K562 (cell line): ENCODE results near the gene MIEF1. TPM values are rescaled to one million over a fixed set of nuclear protein-coding genes. Genes with fewer than 3 reads are reported as not detected.
A peak's percentile ranks its signal among the peaks of the same experiment; 100 is the strongest.

Experiments used
- ILF3 ChIP-seq: fragments of 450-650 bp; IDR thresholded peaks from 2 replicates; pipeline ENCODE4 v1.6.1; 2018; ENCODE audit warnings: antibody characterized with exemption, mild to moderate bottlenecking, moderate library complexity, borderline replicate concordance
- RNF2 ChIP-seq: sonication (generic); IDR thresholded peaks from 2 replicates; pipeline ENCODE4 v1.6.1; 2016
- polyA plus RNA-seq, 8 experiments: library from polyadenylated mRNA; depleted of rRNA in 4 of 8; stranded (reverse) in 5 of 8; unstranded in 3 of 8; fragments of >200 nt; fragmentation: Nextera tagmentation in 2 of 8; fragmentation: Illumina TruSeq in 1 of 8; extraction: Ambion mirVana in 2 of 8; extraction: Trizol in 1 of 8; gene quantifications; 2 replicates each; pipeline versions ENCODE4 v1.2.1 to v1.2.3, GENCODE V29; 2011 to 2014; ENCODE audit warnings: inconsistent platforms in 1 of 8, missing spikeins in 1 of 8
- total RNA-seq, 7 experiments: library from RNA; depleted of rRNA in 6 of 7; stranded (reverse); fragments of >200 nt in 6 of 7; fragmentation: Illumina TruSeq in 2 of 7; extraction: Trizol in 2 of 7; gene quantifications; 2 replicates each; pipeline versions ENCODE4 v1.2.1 to v1.2.3, GENCODE V29; 2011 to 2021; ENCODE audit warnings: low replicate concordance in 1 of 7
- TF ChIP-seq, protein P1 (sequence below): sonication (generic); formaldehyde crosslinking; IDR thresholded peaks from 2 replicates; pipeline ENCODE4 v1.8.1; 2023; ENCODE audit warnings: mild to moderate bottlenecking, missing genetic modification reagents
- TF ChIP-seq, protein P2 (sequence below): fragments of 250-450 bp; sonication (Bioruptor Pico); IDR thresholded peaks from 2 replicates; pipeline ENCODE4 v1.9.0; 2021; ENCODE audit warnings: mild to moderate bottlenecking, inconsistent platforms

MIEF1 gene
- total and polyA plus RNA-seq, 9 of the 15 experiments (the other 6 are each of a cell fraction or from before 2014, with no cell fraction given) = 10.9 to 51.8 (median 25.5) TPM

DNA sequence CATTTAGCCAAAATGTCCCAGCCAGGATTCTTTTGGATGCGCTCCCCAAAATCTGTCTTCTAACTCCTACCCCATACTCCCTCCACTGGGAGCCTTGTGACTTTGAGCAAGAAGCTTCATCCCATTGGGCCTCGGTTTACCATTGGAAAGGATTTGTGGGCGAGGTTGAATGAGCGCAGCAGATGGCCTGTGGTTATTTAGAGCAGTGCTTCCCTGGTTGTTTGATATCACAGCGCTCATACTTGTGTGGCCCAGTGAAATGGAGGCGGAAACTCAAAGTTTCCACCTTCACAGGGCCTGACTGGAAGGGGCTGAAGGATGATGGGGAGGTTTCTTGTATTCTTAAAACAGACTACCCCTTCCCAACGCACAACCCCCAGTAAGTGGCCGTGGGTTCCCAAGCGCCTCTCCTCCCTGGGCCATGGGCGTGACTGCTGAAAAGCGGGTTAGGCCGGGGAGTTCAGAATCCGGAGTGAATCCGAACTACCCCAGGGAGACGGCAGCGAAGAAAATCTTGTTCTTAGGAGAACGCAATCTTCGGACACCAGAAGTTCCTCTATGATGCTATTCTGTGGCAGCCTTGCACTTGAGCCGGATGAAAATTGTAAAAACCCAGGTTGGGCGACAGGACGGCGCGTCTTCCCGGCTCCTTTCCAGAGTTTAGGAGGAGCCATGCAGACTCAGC, 17.0 kb downstream of the MIEF1 start (continued):
- TF ChIP-seq RNF2 = 0 out of 2 replicates have a peak, but pooled peaks have one; percentile 43
- TF ChIP-seq, protein P1, sequence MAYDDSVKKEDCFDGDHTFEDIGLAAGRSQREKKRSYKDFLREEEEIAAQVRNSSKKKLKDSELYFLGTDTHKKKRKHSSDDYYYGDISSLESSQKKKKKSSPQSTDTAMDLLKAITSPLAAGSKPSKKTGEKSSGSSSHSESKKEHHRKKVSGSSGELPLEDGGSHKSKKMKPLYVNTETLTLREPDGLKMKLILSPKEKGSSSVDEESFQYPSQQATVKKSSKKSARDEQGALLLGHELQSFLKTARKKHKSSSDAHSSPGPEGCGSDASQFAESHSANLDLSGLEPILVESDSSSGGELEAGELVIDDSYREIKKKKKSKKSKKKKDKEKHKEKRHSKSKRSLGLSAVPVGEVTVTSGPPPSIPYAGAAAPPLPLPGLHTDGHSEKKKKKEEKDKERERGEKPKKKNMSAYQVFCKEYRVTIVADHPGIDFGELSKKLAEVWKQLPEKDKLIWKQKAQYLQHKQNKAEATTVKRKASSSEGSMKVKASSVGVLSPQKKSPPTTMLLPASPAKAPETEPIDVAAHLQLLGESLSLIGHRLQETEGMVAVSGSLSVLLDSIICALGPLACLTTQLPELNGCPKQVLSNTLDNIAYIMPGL (CRISPR knock-in tag) = no peak
- TF ChIP-seq, protein P2, sequence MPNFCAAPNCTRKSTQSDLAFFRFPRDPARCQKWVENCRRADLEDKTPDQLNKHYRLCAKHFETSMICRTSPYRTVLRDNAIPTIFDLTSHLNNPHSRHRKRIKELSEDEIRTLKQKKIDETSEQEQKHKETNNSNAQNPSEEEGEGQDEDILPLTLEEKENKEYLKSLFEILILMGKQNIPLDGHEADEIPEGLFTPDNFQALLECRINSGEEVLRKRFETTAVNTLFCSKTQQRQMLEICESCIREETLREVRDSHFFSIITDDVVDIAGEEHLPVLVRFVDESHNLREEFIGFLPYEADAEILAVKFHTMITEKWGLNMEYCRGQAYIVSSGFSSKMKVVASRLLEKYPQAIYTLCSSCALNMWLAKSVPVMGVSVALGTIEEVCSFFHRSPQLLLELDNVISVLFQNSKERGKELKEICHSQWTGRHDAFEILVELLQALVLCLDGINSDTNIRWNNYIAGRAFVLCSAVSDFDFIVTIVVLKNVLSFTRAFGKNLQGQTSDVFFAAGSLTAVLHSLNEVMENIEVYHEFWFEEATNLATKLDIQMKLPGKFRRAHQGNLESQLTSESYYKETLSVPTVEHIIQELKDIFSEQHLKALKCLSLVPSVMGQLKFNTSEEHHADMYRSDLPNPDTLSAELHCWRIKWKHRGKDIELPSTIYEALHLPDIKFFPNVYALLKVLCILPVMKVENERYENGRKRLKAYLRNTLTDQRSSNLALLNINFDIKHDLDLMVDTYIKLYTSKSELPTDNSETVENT (CRISPR knock-in tag) = no peak
- no peak for TF ChIP-seq ILF3
